Skeletal muscle tissue (tissue), 4 donors: ENCODE data around the gene ACOT8. TPM values are rescaled to one million over a fixed set of nuclear protein-coding genes. Genes with fewer than 3 reads are reported as not detected.
"Not testable (repeated sequence)": the region's sequence is repeated elsewhere in the genome, so short reads cannot be mapped to it uniquely, and the experiment has no call there.

Experiments used
- H3K27ac ChIP-seq: one replicate; pipeline ENCODE4 v1.7.0; 2013; ENCODE audit warnings: mild to moderate bottlenecking, low read depth, low read length, inconsistent platforms
- H3K27me3 ChIP-seq, 3 donors: one replicate each; pipeline ENCODE4 v1.7.0; 2013; ENCODE audit warnings: low read length in 3 of 3; ENCODE audit not compliant: control insufficient read depth in 3 of 3, insufficient read depth in 3 of 3
- H3K36me3 ChIP-seq, 3 donors: one replicate each; pipeline ENCODE4 v1.7.0; 2013; ENCODE audit warnings: low read length in 3 of 3; ENCODE audit not compliant: control insufficient read depth in 3 of 3, insufficient read depth in 3 of 3
- H3K4me1 ChIP-seq, 3 donors: one replicate each; pipeline ENCODE4 v1.7.0; 2013; ENCODE audit warnings: low read length in 3 of 3, mild to moderate bottlenecking in 3 of 3; ENCODE audit not compliant: control insufficient read depth in 3 of 3, insufficient read depth in 3 of 3
- H3K4me3 ChIP-seq, 3 donors: one replicate each; pipeline ENCODE4 v1.7.0; 2013; ENCODE audit warnings: low read length in 3 of 3
- H3K9ac ChIP-seq, 3 donors: one replicate each; pipeline ENCODE4 v1.7.0; 2013; ENCODE audit warnings: low read length in 3 of 3, mild to moderate bottlenecking in 3 of 3, moderate library complexity in 2 of 3, low read depth in 1 of 3
- H3K9me3 ChIP-seq, 3 donors: one replicate each; pipeline ENCODE4 v1.7.0; 2013; ENCODE audit warnings: low read length in 3 of 3; ENCODE audit not compliant: control insufficient read depth in 3 of 3
- total RNA-seq: library from RNA; depleted of rRNA; stranded (reverse); fragments of >200 nt; gene quantifications from one replicate; pipeline ENCODE4 v1.2.3, GENCODE V29; 2014
- donor health status: Osteomylitis.

ACOT8 gene
- total RNA-seq, 1 donor from 2014 or later = 27.1 TPM

DNA sequence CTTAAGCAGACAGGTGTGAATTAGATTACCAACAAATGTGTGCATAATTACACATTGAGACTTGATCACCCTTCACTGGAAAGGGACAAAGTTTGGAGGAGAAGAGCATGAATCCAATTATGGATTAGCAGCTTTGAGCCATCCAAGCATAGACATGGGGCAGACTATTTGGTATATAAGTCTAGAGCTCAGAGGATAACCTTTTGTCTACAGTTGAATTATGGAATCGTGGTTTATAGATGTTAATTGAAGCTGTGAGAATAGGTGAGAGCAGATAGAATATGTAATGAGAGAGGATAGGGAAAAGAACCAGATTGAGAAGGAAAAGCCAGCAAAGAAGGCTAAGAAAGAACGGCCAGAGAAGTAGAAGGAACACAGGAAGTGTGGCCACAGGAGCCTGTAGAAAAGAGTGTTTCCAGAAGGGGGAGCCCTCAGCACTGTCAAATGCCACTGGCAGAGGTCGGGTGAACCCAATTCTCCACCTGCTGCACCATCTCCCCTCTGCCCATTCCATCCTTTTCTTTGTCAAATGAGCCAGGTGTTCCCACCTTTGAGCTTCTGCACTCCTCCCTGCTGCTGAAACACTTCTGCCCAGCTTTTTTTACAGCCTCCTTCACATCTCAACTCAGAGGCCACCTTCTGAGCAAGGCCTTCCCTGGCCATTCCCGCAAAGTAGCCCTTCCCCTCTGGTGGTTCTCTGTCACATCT, 58.1 kb downstream of the ACOT8 start:
- peaks cover 43 to 51% (median 44%) of the 10 kb centered on the region in 3 donors for H3K36me3 ChIP-seq
- H3K9me3 ChIP-seq = no peaks in the 10 kb centered on the region
- H3K4me3 ChIP-seq = no peak overlapping the region
- H3K4me1 ChIP-seq = peaks cover 16 to 29% (median 26%) of the 10 kb centered on the region in 3 donors
- peak overlapping the region in 2 of 3 donors; percentile 34 to 47 for H3K9ac ChIP-seq
- H3K27ac ChIP-seq = peak overlapping the region; percentile 64
- H3K27me3 ChIP-seq = no peaks in the 10 kb centered on the region

- H3K9ac ChIP-seq, H3K27ac ChIP-seq, H3K9me3 ChIP-seq, H3K4me3 ChIP-seq, H3K27me3 ChIP-seq: not testable (repeated sequence)
- Histone ChIP-seq H3K36me3 (peaks cover 36 to 44% (median 38%) of the 10 kb centered on the region in 3 donors), H3K4me1 (peaks cover 18 to 31% (median 27%) of the 10 kb centered on the region in 3 donors)
Observed at GRCh38 chr20:45797955-45798354, 59.2 kb downstream of the ACOT8 start.

GRCh38 chr20:45797510-45797909, 59.7 kb downstream of the ACOT8 start:
- peak overlapping the region; percentile 97 for H3K27ac ChIP-seq
- peaks cover 33 to 44% (median 34%) of the 10 kb centered on the region in 3 donors for H3K36me3 ChIP-seq
- not testable (repeated sequence) for H3K27me3 ChIP-seq, H3K9ac ChIP-seq, H3K9me3 ChIP-seq, H3K4me3 ChIP-seq
- H3K4me1 ChIP-seq = peaks cover 22 to 36% (median 32%) of the 10 kb centered on the region in 3 donors

DNA sequence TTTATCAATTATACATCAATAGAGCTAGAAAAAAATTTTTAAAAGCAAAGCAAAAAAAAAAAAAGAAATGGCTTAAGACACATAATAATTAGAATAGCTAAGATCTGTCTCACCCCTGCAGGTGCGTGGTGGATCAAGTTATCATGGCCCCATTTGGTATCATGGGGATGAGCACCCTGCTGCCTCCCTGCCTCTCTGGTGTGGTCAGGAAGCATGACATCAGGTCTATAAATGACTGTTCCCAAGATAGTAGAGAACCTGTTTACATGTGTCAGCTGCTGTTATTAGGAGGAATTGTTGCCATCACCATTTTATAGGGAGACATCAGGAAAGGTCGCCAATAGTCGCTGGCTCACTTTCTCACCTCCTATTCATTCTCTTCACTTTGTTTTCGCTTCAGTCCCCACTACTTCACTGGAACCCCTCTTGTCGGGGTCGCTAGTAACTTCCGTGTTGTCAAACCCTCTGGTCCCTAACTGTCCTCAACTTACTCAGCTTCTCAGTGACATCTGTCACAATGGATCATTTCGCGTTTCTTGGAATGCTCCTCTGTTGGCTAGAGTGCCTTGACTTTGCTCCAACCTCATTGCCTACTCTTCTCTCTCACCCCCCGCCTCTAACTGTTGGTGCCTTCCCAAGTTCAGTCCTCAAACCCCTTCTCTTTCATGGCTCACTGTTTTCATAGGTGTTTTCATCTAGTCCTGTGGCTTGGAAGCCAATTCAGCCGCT, 60.7 kb downstream of the ACOT8 start:
- Histone ChIP-seq H3K27ac (peak overlapping the region; percentile 97), H3K36me3 (peaks cover 23 to 33% (median 25%) of the 10 kb centered on the region in 3 donors)

DNA sequence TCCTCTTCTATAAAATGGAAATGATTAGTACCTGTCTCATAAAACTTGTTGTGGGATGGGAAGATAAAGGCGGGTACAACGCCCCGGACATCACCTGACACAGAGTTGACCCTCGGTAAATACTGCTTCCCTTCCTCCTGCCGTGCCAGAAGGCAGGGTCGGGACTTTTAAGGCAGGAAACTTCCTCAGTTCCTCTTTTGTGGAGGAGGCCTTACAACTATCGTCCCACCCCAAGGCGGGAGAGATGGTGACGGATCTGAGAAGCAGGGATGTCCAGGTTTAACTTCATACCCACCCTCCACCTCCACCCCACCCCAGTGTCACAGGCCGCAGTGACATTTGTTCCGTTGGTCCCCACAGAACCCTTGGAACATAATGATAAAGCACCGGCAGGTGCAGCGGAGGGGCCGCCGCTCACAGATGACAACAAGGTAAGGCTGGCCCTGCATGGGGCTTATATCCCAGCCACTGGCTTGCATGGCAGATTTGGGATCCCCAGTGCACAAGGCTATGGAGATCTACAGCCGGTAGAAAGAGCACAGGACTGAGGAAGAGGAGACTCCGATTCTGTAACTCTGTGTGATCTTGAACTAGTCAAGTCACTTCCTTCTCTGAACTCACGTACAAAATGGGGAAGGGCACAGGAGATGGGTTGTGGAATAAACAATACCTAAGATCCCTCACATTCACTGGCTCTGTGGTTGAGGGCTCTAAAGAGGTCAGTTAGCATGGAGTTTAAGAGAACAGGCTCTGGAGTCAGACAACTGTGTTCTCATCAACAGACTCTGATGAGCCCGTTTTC, 64.7 kb downstream of the ACOT8 start:
- Histone ChIP-seq H3K27ac (peak overlapping the region; percentile 98), H3K9me3 (no peaks in the 10 kb centered on the region), H3K27me3 (no peaks in the 10 kb centered on the region), H3K36me3 (peaks cover 17 to 25% (median 18%) of the 10 kb centered on the region in 3 donors), H3K9ac (peak overlapping the region; percentile 95 to 98 (median 98)), H3K4me3 (peak overlapping the region; percentile 95 to 97 (median 95)), H3K4me1 (peaks cover 19 to 28% (median 23%) of the 10 kb centered on the region in 3 donors)

More for the DNA sequence above, 60.7 kb downstream of the ACOT8 start:
- H3K27me3 ChIP-seq = no peaks in the 10 kb centered on the region
- H3K4me3 ChIP-seq = peak overlapping the region; percentile 17 to 45 (median 35)
- peak overlapping the region; percentile 63 to 79 (median 63) for H3K9ac ChIP-seq
- peaks cover 26 to 40% (median 36%) of the 10 kb centered on the region in 3 donors for H3K4me1 ChIP-seq
- H3K9me3 ChIP-seq = no peaks in the 10 kb centered on the region

Other genes with a start within 250 kb of the ACOT8 start
- not detected for gene WFDC10A, start 227.7 kb downstream of the ACOT8 start, total RNA-seq
- not detected for gene WFDC9, start 226.1 kb downstream of the ACOT8 start, total RNA-seq
- not detected for gene WFDC11, start 187.2 kb downstream of the ACOT8 start, total RNA-seq
- gene WFDC13, start 155.4 kb downstream of the ACOT8 start, total RNA-seq = not detected
- not detected for gene WFDC10B, start 152.4 kb downstream of the ACOT8 start, total RNA-seq
- gene SPINT4, start 135.0 kb downstream of the ACOT8 start, total RNA-seq = not detected
- not detected for gene WFDC3, start 65.5 kb downstream of the ACOT8 start, total RNA-seq
- gene DNTTIP1, start 65.4 kb downstream of the ACOT8 start, total RNA-seq = 18.3 TPM
- 10.4 TPM for gene UBE2C, start 44.7 kb downstream of the ACOT8 start, total RNA-seq
- 2,844 TPM for gene TNNC2, start 30.1 kb downstream of the ACOT8 start, total RNA-seq
- gene SNX21, start 23.6 kb downstream of the ACOT8 start, total RNA-seq = 26.6 TPM
- gene ZSWIM3, start 222 bp upstream of the ACOT8 start, total RNA-seq = 7.8 TPM
- 3.1 TPM for gene ZSWIM1, start 23.8 kb upstream of the ACOT8 start, total RNA-seq
- gene SPATA25, start 30.2 kb upstream of the ACOT8 start, total RNA-seq = 2.6 TPM
- 13.0 TPM for gene NEURL2, start 33.8 kb upstream of the ACOT8 start, total RNA-seq
- 23.0 TPM for gene CTSA, start 33.9 kb upstream of the ACOT8 start, total RNA-seq
- 38.1 TPM for gene PLTP, start 54.8 kb upstream of the ACOT8 start, total RNA-seq
- 7.3 TPM for gene PCIF1, start 77.3 kb upstream of the ACOT8 start, total RNA-seq
- gene ZNF335, start 114.8 kb upstream of the ACOT8 start, total RNA-seq = 6.3 TPM
- 0.52 TPM for gene MMP9, start 151.5 kb upstream of the ACOT8 start, total RNA-seq
- not detected for gene SLC12A5, start 171.8 kb upstream of the ACOT8 start, total RNA-seq
- 10.4 TPM for gene NCOA5, start 232.6 kb upstream of the ACOT8 start, total RNA-seq